HepG2 (cell line): Measurements from ENCODE around the gene TP53TG5. TPM values are rescaled to one million over a fixed set of nuclear protein-coding genes. Genes with fewer than 3 reads are reported as not detected.

ENCODE experiments used
- DZIP1 ChIP-seq: sonication (generic); formaldehyde crosslinking; IDR thresholded peaks from 2 replicates; pipeline ENCODE4 v1.5.0; 2020; ENCODE audit warnings: mild to moderate bottlenecking, missing genetic modification reagents
- ZBTB40 ChIP-seq, 2 experiments: fragments of 450-650 bp in 1 of 2; sonication (generic) in 1 of 2; formaldehyde crosslinking in 1 of 2; IDR thresholded peaks; 2 replicates each; pipeline versions ENCODE4 v1.6.1 to v1.8.0; 2016 to 2022; ENCODE audit warnings: antibody characterized with exemption in 1 of 2, mild to moderate bottlenecking in 1 of 2, missing genetic modification reagents in 1 of 2
- polyA plus RNA-seq, 8 experiments: library from polyadenylated mRNA; depleted of rRNA in 3 of 8; stranded (reverse) in 7 of 8; unstranded in 1 of 8; fragments of >200 nt; fragmentation: Illumina TruSeq in 4 of 8; extraction: Trizol in 4 of 8; gene quantifications; 2 replicates each; pipeline versions ENCODE4 v1.2.1 to v1.2.3, GENCODE V29; 2011 to 2016; ENCODE audit warnings: low read depth in 4 of 8, missing spikeins in 1 of 8, mixed read lengths in 1 of 8; ENCODE audit not compliant: insufficient read depth in 1 of 8
- total RNA-seq, 5 experiments: library from RNA; depleted of rRNA; stranded (reverse); fragments of >200 nt; fragmentation: Illumina TruSeq; extraction: Trizol; gene quantifications; 2 replicates each; pipeline ENCODE4 v1.2.3, GENCODE V29; 2016; ENCODE audit warnings: low read depth in 1 of 5

Gene TP53TG5
- total and polyA plus RNA-seq, 2 of the 13 experiments (the other 11 are each of a cell fraction or from before 2014, with no cell fraction given) = 0.11 TPM; not detected in 1

GRCh38 chr20:45407067-45407745 is 29.1 kb upstream of the TP53TG5 start (continued):
- TF ChIP-seq DZIP1 (CRISPR knock-in tag) (no peak), ZBTB40 (IDR thresholded peaks at IDR 0.05) (no peak), ZBTB40 (CRISPR knock-in tag; IDR thresholded peaks at IDR 0.05) (no peak)
